Measurements from ENCODE around the gene TTLL11. TPM values are rescaled to one million over a fixed set of nuclear protein-coding genes. Genes with fewer than 3 reads are reported as not detected.

The TTLL11 gene
- total RNA-seq, 6 experiments from 2014 or later = 3.2 to 5.2 (median 4.1) TPM

- H3K27me3 ChIP-seq = no peaks in the 10 kb centered on the region
- H3K4me3 ChIP-seq = no peak overlapping the region
- intact Hi-C loops (cut with DNase I) = no loop called here
- 61% methylated on average over 4 of the region's 4 CpGs for WGBS (ENCODE audit: insufficient coverage, low coverage, low lambda C conversion rate, missing lambda C conversion rate)
- H3K27ac ChIP-seq = no peak overlapping the region
- no peaks in the 10 kb centered on the region for H3K4me1 ChIP-seq
- H3K9me3 ChIP-seq = no peaks in the 10 kb centered on the region
- TF ChIP-seq POLR2A (IDR thresholded peaks at IDR 0.05) (no peak), CTCF (IDR thresholded peaks at IDR 0.05) (no peak)
- H3K36me3 ChIP-seq = no peaks in the 10 kb centered on the region
- no peak for ATAC-seq
- no peak for DNase-seq
These were observed 134.6 kb downstream of the TTLL11 start for GRCh38 chr9:121958530-121958929.

DNA sequence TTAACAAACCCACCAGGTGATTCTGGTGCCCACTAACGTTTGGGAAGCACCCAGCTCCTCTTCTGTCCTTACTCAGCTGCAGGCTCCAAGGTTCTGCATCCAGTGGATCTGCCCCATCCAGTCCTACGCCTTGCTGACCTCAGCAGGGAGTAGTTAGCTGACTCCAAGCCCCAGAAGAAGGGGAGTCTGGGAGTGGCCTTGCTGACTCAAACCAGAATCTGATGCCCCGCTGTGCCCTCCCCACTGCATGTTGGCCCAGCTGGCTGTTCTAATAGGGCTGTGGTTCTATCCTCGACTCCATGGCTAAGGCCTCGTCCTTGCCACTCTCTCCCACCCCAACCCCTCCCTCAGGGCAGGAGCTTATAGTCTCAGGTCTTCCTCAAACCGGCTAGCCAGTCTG, 136.3 kb downstream of the TTLL11 start:
- Histone ChIP-seq H3K9me3 (no peaks in the 10 kb centered on the region), H3K27ac (no peak overlapping the region), H3K4me1 (no peaks in the 10 kb centered on the region), H3K36me3 (no peaks in the 10 kb centered on the region), H3K4me3 (no peak overlapping the region), H3K27me3 (no peaks in the 10 kb centered on the region)
- ATAC-seq (peak in 1 of 4 donors; percentile 21), DNase-seq (no peak)
- intact Hi-C loops (cut with DNase I) = no loop called here
- no peak for TF ChIP-seq CTCF (IDR thresholded peaks at IDR 0.05)
- 88% methylated on average over 5 of the region's 6 CpGs for WGBS (ENCODE audit: insufficient coverage, low coverage, low lambda C conversion rate, missing lambda C conversion rate)

GRCh38 chr9:121955649-121956048, 137.5 kb downstream of the TTLL11 start:
- no peak overlapping the region for H3K27ac ChIP-seq
- H3K9me3 ChIP-seq = no peaks in the 10 kb centered on the region
- DNase-seq (no peak), ATAC-seq (no peak)
- intact Hi-C loops (cut with DNase I) = no loop called here
- TF ChIP-seq POLR2A (IDR thresholded peaks at IDR 0.05) = no peak
- no peak for TF ChIP-seq CTCF (IDR thresholded peaks at IDR 0.05)
- H3K36me3 ChIP-seq = no peaks in the 10 kb centered on the region
- 63% methylated on average over 1 of the region's 1 CpG for WGBS (ENCODE audit: insufficient coverage, low coverage, low lambda C conversion rate, missing lambda C conversion rate)
- H3K27me3 ChIP-seq = no peaks in the 10 kb centered on the region
- no peaks in the 10 kb centered on the region for H3K4me1 ChIP-seq
- no peak overlapping the region for H3K4me3 ChIP-seq

DNA sequence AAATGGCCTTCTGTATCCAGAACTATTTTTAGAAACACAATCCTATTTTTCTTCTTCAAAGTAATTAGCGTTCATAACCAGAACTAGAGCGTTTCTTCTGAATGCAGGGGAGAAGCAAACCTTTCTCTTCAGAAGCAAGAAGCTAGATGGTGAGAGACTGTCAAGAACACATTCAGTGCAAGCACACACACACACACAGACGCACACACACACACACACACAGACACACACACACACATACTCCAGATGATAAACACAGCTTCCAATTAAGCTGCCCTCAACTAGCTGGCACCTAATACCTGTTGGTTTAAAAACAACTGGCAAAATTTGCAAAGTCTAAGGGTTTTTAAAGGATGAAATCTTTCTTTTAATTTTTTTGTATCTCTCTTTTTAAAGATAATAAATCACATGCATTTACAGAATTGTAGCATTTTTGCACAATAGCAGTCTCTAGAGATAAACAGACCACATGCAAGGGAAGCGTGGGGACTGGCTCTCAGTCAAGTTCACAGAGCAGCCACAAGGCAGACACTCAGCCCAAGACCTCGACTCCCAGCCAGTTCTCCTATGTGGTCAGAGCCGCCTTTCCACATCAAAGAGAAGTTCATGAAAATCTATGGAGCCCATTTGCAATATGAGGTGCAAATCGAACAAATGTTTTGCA, 138.5 kb downstream of the TTLL11 start:
- TF ChIP-seq POLR2A (IDR thresholded peaks at IDR 0.05) (no peak), CTCF (IDR thresholded peaks at IDR 0.05) (no peak)
- 65% methylated on average over 6 of the region's 7 CpGs for WGBS (ENCODE audit: insufficient coverage, low coverage, low lambda C conversion rate, missing lambda C conversion rate)
- intact Hi-C loops (cut with DNase I) = no loop called here
- no peak overlapping the region for H3K27ac ChIP-seq
- no peaks in the 10 kb centered on the region for H3K9me3 ChIP-seq
- no peak for DNase-seq
- H3K4me3 ChIP-seq = no peak overlapping the region
- no peak for ATAC-seq
- no peaks in the 10 kb centered on the region for H3K36me3 ChIP-seq
- no peaks in the 10 kb centered on the region for H3K27me3 ChIP-seq
- no peaks in the 10 kb centered on the region for H3K4me1 ChIP-seq

- TF ChIP-seq POLR2A (IDR thresholded peaks at IDR 0.05) = no peak
- TF ChIP-seq CTCF (IDR thresholded peaks at IDR 0.05) = no peak
- no peak overlapping the region for H3K27ac ChIP-seq
- no peaks in the 10 kb centered on the region for H3K4me1 ChIP-seq
- no peak for DNase-seq
- ATAC-seq = no peak
- no peaks in the 10 kb centered on the region for H3K36me3 ChIP-seq
- intact Hi-C loops (cut with DNase I) = no loop called here
- H3K4me3 ChIP-seq = no peak overlapping the region
- H3K27me3 ChIP-seq = no peaks in the 10 kb centered on the region
- WGBS (ENCODE audit: insufficient coverage, low coverage, low lambda C conversion rate, missing lambda C conversion rate) = 51% methylated on average over 3 of the region's 3 CpGs
- H3K9me3 ChIP-seq = no peaks in the 10 kb centered on the region
These were observed 140.5 kb downstream of the TTLL11 start for GRCh38 chr9:121952611-121953010.

All from right lobe of liver (tissue), 6 donors.